Cardiac septum (tissue), 1 donor: Measurements from ENCODE around the gene NT5C1B. TPM values are rescaled to one million over a fixed set of nuclear protein-coding genes. Genes with fewer than 3 reads are reported as not detected.

Experiments
- DNase-seq: peaks from one replicate; pipeline ENCODE4 v3.0.0-alpha.2; 2020; ENCODE audit warnings: low spot score
- intact Hi-C: fragments of 100-400 bp; cut with DNase I; formaldehyde crosslinking; loops from one replicate; pipeline ENCODE4 v1.14.0; 2022
- total RNA-seq: library from RNA; stranded (reverse); fragmentation: NEBNext Ultra II Directional; extraction: Animal tissue kit (Norgen Biotek cat#: 25700); gene quantifications from one replicate; pipeline ENCODE4 v1.2.1, GENCODE V29; 2021
- donor health status: DM: no; HTN: no; CAD: no.

NT5C1B gene
- total RNA-seq, 1 donor from 2014 or later: not detected

DNA sequence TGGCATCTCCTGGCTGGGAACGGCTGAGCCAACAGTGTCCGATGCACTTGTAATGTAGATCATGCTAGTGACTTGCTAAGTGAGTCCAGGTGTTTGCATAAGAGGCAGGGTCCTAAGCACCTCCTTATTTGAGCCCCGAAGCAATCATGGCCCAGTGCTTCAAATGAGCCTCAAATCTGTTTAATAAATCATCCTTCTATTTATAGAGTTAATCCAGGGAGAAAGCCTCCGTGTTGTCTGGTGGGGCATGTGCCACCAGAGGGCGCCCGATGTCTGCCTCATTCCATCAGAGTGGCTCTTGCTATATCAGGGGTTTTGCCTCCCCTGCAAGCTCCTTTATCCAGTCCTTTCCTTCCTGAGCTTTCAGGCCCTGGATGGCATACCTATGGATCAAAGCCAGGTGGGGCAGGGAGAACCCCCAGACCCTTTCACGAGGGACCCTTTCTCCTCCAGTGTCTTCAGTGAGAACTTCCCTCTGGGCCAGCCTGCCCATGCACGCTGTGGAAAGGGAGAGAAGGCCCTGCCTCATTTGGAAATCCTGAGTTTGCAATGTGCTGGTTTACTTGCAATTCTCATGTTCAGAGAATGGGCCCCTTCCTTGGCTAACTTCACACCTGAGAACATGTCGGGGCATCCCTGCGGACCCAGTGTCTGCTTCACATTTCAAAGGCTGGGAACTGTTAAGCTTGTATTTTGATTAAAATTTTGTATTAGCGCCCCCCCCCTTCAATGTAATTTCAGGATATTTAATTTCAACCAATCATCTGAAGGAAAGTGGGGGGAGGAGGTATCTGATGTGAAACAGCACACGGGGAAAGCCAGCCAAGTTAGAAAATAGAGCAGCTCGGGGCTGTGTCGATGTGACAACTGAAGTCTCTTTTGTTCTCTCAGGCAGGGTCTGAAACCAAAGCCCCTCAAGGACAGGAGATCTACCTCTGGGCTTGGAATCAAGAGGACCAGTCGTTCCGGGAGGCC, 68.6 kb downstream of the NT5C1B start:
- peak; percentile 91 for DNase-seq
- intact Hi-C loops: loop anchor here (2.0 to 10.0 kb wide), 4 partner anchors 222 to 1342 kb away; no protein-coding TSS in a partner anchor

- intact Hi-C loops: loop anchor here (2.0 to 10.0 kb wide), 6 partner anchors 41 to 1343 kb away; partner anchors contain the start of gene RDH14
- no peak for DNase-seq
Observed at GRCh38 chr2:18519914-18520450, 69.4 kb downstream of the NT5C1B start.

DNA sequence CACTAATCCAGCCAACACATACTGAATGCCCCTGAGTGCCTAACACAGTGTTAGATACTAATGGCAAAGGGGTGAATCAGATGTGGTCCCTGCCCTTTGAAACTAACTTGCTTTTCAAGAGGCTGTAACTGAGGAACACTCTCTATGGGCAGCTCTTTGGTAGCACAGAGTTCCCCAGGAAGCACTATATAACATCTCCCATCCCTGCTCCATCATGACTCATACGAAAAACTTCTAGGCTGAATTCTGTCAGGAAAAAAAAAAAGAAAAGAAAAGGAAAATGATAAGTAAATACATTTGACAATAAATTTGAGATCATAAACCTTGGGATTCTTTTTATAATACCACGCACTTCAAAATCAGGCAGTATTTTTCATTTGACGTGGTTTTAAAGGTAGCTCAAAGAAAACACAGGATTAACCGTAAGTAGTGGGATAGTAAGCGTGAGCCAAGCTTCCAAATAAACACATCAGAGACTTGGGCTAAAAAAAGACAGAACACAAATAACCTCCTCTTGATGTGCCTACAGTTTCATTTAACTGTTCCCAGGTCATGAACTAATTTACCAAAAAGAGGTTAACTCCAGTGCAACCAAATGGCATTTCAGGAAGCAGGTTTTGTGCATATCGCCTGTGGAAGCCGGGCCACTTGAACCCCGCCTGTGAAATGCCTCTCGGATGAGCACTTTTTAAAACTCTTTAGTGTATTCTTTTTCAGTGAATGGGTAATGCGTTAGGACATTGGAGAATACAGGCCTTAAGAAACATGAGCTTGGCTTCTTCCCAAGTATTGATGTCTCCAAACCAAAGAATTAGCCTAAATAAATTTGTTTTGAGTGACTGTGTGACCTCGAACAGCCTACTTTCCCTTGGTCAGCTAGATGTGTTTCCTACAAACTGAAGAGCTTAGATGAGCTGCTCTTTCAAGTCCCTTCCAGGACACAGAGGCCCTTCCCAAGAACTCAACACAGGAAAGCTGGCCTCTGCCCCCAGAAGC, 71.0 kb downstream of the NT5C1B start:
- no peak for DNase-seq
- intact Hi-C loops: loop anchor here (2.0 to 5.0 kb wide), 2 partner anchors 42 to 81 kb away; partner anchors contain the start of gene RDH14

GRCh38 chr2:18517386-18517785, 72.0 kb downstream of the NT5C1B start:
- intact Hi-C loops: loop anchor here (5.0 kb wide), 1 partner anchor 80 kb away; no protein-coding TSS in a partner anchor
- no peak for DNase-seq

DNA sequence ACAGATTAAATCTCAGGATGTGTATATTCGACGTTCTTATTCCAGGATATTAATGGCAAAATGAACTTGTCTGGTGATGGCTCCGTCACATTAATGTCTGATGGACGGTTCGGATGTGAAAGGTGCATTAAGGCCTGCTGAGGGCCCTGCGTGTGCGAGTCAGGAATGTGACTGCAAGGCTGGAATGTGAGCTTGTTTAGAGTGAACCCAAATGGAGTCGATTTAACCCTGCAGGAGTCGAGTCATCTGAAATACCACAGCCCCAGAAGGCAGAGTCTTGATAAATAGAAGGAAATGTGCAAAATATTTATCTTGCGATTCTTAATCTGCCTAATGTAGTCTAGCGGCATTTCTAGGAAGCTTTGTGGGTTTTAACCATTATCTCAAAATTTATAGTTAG, 73.3 kb downstream of the NT5C1B start:
- intact Hi-C loops: loop anchor here (5.0 kb wide), 1 partner anchor 79 kb away; no protein-coding TSS in a partner anchor

GRCh38 chr2:18514526-18515461, 74.6 kb downstream of the NT5C1B start:
- intact Hi-C loops: loop anchor here (5.0 kb wide), 1 partner anchor 77 kb away; no protein-coding TSS in a partner anchor
- DNase-seq: no peak

More for the DNA sequence above, 73.3 kb downstream of the NT5C1B start:
- DNase-seq: no peak

Other genes starting within 250 kb of the NT5C1B start
- 35.4 TPM for gene RDH14, start 28.9 kb downstream of the NT5C1B start, total RNA-seq